Neutrophil (primary cell): Measurements from ENCODE around the gene PIP4K2A.

Experiments
- H3K27ac ChIP-seq: fragments of 200-600 bp; sonication (generic); 2 replicates; pipeline ENCODE4 v1.5.1; 2016; ENCODE audit warnings: mild to moderate bottlenecking, moderate library complexity
- H3K27me3 ChIP-seq: fragments of 200-600 bp; sonication (generic); 2 replicates; pipeline ENCODE4 v1.6.0; 2016; ENCODE audit warnings: mild to moderate bottlenecking
- H3K36me3 ChIP-seq: fragments of 200-600 bp; sonication (generic); 2 replicates; pipeline ENCODE4 v1.5.1; 2017
- H3K4me1 ChIP-seq, 2 experiments: fragments of 200-600 bp in 1 of 2; sonication (generic) in 1 of 2; 1 replicate in 1 of 2; 2 replicates in 1 of 2; pipeline versions ENCODE4 v1.5.1 to v1.6.1; 2013 to 2016; ENCODE audit warnings: low read depth in 1 of 2, low read length in 1 of 2, mild to moderate bottlenecking in 1 of 2, moderate library complexity in 1 of 2; ENCODE audit not compliant: control insufficient read depth in 1 of 2, insufficient read depth in 1 of 2
- H3K4me3 ChIP-seq, 2 experiments: fragments of 200-600 bp in 1 of 2; sonication (generic) in 1 of 2; 1 replicate in 1 of 2; 2 replicates in 1 of 2; pipeline ENCODE4 v1.5.1; 2013 to 2016; ENCODE audit warnings: low read depth in 1 of 2, low read length in 1 of 2, mild to moderate bottlenecking in 1 of 2, moderate library complexity in 1 of 2
- H3K9me3 ChIP-seq: fragments of 200-600 bp; sonication (generic); 2 replicates; pipeline ENCODE4 v1.5.1; 2016
- TF ChIP-seq, protein P1 (sequence below): fragments of 200-600 bp; sonication (generic); IDR thresholded peaks from 2 replicates; pipeline ENCODE4 v1.5.1; 2016; ENCODE audit warnings: antibody characterized with exemption

PIP4K2A gene

DNA sequence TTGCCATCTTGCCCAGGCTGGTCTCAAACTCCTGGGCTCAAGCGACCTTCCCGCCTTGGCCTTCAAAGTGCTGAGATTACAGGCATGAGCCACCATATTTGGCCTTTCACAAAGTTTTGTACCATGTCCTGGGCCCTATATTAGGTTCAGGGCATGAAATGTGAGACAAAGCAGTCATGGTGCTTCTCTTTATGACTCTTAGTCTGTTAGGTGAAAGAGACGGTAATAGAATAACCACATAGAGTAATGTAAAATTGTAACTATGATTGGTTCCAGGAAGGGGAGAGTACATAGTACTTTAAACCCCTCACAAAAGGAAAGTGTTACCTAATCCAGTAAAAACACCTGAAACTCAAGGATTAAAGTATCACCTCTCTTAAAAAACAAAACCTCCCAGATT, 224.4 kb downstream of the PIP4K2A start:
- Histone ChIP-seq H3K4me1 (peaks cover 9 to 14% of the 10 kb centered on the region in 2 experiments), H3K36me3 (no peaks in the 10 kb centered on the region), H3K27ac (no peak overlapping the region), H3K27me3 (peaks cover 13% of the 10 kb centered on the region), H3K9me3 (no peaks in the 10 kb centered on the region), H3K4me3 (no peak overlapping the region)
- TF ChIP-seq, protein P1, sequence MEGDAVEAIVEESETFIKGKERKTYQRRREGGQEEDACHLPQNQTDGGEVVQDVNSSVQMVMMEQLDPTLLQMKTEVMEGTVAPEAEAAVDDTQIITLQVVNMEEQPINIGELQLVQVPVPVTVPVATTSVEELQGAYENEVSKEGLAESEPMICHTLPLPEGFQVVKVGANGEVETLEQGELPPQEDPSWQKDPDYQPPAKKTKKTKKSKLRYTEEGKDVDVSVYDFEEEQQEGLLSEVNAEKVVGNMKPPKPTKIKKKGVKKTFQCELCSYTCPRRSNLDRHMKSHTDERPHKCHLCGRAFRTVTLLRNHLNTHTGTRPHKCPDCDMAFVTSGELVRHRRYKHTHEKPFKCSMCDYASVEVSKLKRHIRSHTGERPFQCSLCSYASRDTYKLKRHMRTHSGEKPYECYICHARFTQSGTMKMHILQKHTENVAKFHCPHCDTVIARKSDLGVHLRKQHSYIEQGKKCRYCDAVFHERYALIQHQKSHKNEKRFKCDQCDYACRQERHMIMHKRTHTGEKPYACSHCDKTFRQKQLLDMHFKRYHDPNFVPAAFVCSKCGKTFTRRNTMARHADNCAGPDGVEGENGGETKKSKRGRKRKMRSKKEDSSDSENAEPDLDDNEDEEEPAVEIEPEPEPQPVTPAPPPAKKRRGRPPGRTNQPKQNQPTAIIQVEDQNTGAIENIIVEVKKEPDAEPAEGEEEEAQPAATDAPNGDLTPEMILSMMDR = no peak

DNA sequence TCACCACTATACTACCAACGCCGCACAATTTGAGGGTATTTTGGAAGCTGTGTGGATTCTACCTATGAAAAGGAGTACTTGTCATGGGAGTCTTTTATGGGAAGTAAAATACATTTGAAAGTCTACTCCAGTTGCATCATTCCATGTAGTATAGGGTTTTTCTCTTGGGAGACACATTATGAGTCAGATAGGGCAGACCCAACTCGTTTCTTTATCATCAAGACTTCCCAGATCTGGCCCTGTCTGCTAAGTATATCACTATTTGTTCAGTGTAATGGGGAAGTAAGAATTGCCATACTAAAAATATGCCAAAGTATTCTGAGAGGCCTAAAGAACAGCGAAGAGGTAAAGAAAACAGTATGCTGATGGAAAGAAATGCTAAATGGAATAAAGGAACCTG, 224.9 kb downstream of the PIP4K2A start:
- TF ChIP-seq, protein P1 = no peak
- H3K36me3 ChIP-seq = no peaks in the 10 kb centered on the region

DNA sequence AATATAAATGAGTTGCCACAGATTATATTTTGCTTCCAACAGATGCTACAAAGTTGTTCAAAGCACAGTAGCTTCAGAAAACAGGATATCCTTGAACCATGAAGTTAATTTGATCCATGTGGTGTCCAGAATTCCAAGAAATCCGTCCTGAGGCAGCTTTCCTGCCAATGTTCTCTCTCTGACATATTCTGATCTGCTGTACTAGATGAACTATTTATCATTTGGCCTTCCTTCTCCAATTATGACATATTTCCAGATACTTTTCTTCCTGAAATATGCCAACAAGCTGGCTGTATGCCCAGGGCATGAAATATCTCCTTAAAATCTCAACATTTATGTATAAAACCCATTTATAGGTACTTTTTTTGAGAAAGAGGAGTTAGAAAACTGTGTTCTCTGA, 227.9 kb downstream of the PIP4K2A start:
- no peaks in the 10 kb centered on the region for H3K9me3 ChIP-seq
- TF ChIP-seq, protein P1 = no peak

More for the DNA sequence above, 224.9 kb downstream of the PIP4K2A start:
- no peaks in the 10 kb centered on the region for H3K9me3 ChIP-seq
- H3K27me3 ChIP-seq = peaks cover 8% of the 10 kb centered on the region
- no peak overlapping the region for H3K4me3 ChIP-seq
- H3K27ac ChIP-seq = no peak overlapping the region
- H3K4me1 ChIP-seq = peaks cover 9 to 14% of the 10 kb centered on the region in 2 experiments

More for the DNA sequence above, 227.9 kb downstream of the PIP4K2A start:
- Histone ChIP-seq H3K36me3 (no peaks in the 10 kb centered on the region), H3K27ac (no peak overlapping the region), H3K4me1 (peaks cover under 1 to 4% of the 10 kb centered on the region in 2 experiments), H3K4me3 (no peak overlapping the region), H3K27me3 (peaks cover 25% of the 10 kb centered on the region)
